Stimulated activated memory B cell treated with anti-CD40 and anti-IgM and Interleukin-4, amounts not matched to agents 10 μg/mL and 1 μg/mL and 100 μg/mL, for 72 hours (primary cell): ENCODE results near the gene C1orf141.
"Not testable (repeated sequence)": the region's sequence is repeated elsewhere in the genome, so short reads cannot be mapped to it uniquely, and the experiment has no call there.

Experiments
- ATAC-seq: fragments of 150-1000 bp; cut with Tn5 transposase; 2 replicates; pipeline ENCODE4 v1.10.0; 2021
- H3K27ac Mint-ChIP-seq: one replicate; pipeline ENCODE4 v1.8.0; 2022; ENCODE audit warnings: mild to moderate bottlenecking, mixed read lengths
- H3K27me3 Mint-ChIP-seq: one replicate; pipeline ENCODE4 v1.8.0; 2022; ENCODE audit warnings: mixed read lengths
- H3K36me3 Mint-ChIP-seq: one replicate; pipeline ENCODE4 v1.8.0; 2022; ENCODE audit warnings: mixed read lengths
- H3K4me1 Mint-ChIP-seq: one replicate; pipeline ENCODE4 v1.8.0; 2022; ENCODE audit warnings: mixed read lengths
- H3K4me3 Mint-ChIP-seq: one replicate; pipeline ENCODE4 v1.8.0; 2022; ENCODE audit warnings: mild to moderate bottlenecking, moderate library complexity, mixed read lengths
- H3K9me3 Mint-ChIP-seq: one replicate; pipeline ENCODE4 v1.8.0; 2022; ENCODE audit warnings: mixed read lengths

Gene C1orf141

DNA sequence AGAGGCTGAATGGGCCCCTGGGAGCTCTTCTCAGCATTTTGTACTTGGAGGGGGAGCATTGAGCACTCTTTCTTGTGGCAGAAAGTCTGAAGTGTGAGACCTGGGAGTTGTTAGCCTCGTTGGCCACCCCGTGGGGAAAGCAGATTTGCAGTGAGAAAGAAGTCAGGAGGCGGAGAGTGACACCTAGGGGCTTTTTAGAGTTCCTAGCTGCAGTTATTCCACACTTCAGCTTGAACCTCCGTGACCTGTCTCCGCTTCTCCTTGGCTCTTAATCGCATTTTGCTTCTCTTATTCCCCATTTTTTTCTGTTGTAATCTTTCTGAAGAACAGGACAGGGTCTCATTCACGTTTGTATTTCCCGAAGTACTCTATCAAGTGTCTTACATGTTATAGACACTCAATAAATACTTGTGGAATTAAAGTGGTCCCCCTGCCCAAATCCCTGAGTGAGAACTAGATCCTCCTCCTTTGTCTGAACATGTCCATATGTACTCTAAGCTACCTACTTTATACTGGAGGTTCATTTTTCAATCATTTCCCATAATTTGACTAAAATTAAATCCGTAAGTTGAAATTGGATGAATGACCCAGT lies 14.5 kb upstream of the C1orf141 start:
- Mint-ChIP-seq H3K27ac (peak overlapping the region; percentile 10), H3K4me1 (peaks cover 16% of the 10 kb centered on the region), H3K27me3 (peaks cover 36% of the 10 kb centered on the region), H3K36me3 (no peaks in the 10 kb centered on the region), H3K4me3 (no peak overlapping the region), H3K9me3 (no peaks in the 10 kb centered on the region)
- peak; percentile 82 for ATAC-seq

DNA sequence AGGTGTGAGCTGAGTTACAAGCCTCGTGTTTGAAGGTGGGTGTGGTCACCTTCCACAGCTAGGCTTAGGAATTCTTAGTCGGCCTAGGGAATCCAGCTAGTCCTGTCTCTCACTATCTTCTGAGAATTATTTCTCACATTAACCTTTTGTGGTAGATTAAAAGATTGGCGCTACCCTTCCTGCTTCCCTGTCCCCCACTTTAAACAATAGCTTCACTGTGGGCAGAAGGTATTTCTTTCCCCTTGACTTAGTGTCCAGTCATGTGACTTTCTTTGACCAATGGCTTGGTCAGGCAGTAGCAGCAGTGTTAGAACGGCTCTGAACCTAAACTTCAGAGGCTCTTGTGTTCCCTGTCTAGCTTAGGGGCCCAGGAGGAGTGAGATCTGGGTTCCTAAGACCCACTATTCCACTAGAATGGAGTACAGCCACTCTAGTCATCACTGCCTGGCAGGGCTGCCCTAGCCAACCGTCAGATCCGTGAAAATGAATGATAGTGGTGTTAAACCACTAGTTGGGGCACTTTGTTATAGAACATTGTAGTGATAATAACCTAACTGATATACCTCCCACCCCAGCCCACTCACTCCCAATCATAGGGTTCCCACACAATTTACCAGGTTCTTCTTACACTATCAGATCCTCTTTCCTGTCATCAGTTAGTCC lies 13.9 kb upstream of the C1orf141 start:
- Mint-ChIP-seq H3K4me1 (peaks cover 16% of the 10 kb centered on the region), H3K9me3 (no peaks in the 10 kb centered on the region), H3K27me3 (peaks cover 34% of the 10 kb centered on the region), H3K4me3 (no peak overlapping the region), H3K27ac (peak overlapping the region; percentile 10), H3K36me3 (no peaks in the 10 kb centered on the region)
- ATAC-seq, result peak; percentile 24

DNA sequence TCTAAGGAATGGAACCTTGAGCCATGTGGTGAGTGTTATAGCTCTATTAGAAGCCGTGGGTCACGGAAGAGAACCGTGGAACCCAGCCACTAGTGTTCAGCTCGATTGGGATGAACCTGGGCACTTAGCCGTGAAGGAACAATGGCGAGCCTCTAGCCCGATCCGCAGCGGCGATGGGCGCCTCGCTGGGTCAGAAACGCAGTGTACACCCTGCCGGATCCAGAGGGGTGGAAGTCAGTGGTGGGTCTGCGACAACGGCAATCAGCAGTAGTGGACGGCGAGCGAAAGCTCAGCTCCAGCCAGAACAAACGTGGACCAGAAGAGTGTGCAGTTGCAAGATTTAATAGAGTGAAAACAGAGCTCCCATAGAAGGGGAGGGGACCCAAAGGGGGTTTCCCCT lies 13.2 kb upstream of the C1orf141 start:
- H3K4me3 Mint-ChIP-seq, ATAC-seq, H3K36me3 Mint-ChIP-seq, H3K27ac Mint-ChIP-seq, H3K9me3 Mint-ChIP-seq: not testable (repeated sequence)
- peaks cover 16% of the 10 kb centered on the region for H3K4me1 Mint-ChIP-seq
- H3K27me3 Mint-ChIP-seq, result peaks cover 28% of the 10 kb centered on the region

DNA sequence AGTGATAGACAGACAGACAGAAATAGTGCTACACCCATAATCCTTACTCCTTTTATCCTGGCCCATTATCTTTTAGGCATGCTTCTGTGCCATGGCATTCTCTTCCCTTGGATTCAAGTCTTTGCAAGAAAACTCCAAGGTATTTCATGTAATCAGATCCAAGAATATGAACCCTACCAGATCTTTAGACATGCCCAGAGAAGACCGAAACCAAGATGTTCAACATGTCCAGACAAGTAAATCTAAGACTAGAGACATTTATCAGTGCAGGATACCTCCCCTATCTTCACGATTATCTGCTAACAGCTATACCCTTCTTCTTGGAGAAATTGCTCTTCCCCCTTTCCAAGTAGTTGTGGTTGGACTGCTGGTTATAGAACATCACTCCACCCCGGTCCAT lies 11.8 kb upstream of the C1orf141 start:
- H3K27me3 Mint-ChIP-seq, result peaks cover 16% of the 10 kb centered on the region
- no peak overlapping the region for H3K4me3 Mint-ChIP-seq
- peaks cover 16% of the 10 kb centered on the region for H3K4me1 Mint-ChIP-seq
- H3K9me3 Mint-ChIP-seq, result no peaks in the 10 kb centered on the region
- ATAC-seq, result no peak
- no peak overlapping the region for H3K27ac Mint-ChIP-seq
- H3K36me3 Mint-ChIP-seq, result no peaks in the 10 kb centered on the region

DNA sequence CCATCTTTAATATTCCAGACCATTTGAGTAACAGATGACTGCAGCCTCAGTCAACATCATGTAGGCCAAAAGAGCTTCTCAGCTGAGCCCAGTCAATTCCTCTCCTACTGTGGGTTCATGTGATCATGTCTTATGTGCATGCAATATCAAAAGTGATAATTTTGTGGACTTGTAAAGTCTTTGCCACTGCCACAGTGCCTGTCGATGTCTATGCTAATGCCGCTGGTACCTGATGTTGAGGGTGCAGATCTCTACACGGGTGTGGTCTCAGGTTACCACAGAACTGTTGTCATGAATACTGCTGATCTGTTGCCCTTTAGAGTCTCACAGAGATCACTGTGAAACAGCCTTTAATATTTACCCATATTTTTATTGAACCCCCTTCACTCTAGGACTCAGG lies 11.3 kb upstream of the C1orf141 start:
- Mint-ChIP-seq H3K36me3 (no peaks in the 10 kb centered on the region), H3K4me3 (no peak overlapping the region), H3K27ac (no peak overlapping the region), H3K9me3 (no peaks in the 10 kb centered on the region), H3K27me3 (peaks cover 12% of the 10 kb centered on the region), H3K4me1 (peaks cover 16% of the 10 kb centered on the region)
- no peak for ATAC-seq

DNA sequence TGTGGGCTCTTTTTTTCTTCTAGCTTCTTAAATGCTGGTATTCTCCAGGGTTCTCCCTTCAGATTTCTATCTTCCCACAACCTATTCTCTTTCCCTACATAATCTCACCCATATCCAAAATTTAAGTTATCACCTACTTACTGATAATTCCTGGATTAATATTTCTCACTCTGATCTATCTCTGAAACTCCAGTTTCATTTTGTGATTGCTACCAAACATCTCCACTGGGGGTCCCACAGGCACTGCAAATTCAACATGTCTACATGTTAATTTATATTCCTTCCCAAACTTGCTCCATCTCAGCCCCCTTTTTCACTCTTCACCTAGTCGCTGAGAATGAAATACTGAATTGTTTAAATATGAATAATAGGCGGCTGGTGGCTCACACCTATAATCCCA lies 9.9 kb upstream of the C1orf141 start:
- ATAC-seq, result no peak
- H3K4me1 Mint-ChIP-seq, result peaks cover 16% of the 10 kb centered on the region
- H3K27ac Mint-ChIP-seq, result no peak overlapping the region
- no peak overlapping the region for H3K4me3 Mint-ChIP-seq
- no peaks in the 10 kb centered on the region for H3K9me3 Mint-ChIP-seq
- no peaks in the 10 kb centered on the region for H3K36me3 Mint-ChIP-seq
- no peaks in the 10 kb centered on the region for H3K27me3 Mint-ChIP-seq

DNA sequence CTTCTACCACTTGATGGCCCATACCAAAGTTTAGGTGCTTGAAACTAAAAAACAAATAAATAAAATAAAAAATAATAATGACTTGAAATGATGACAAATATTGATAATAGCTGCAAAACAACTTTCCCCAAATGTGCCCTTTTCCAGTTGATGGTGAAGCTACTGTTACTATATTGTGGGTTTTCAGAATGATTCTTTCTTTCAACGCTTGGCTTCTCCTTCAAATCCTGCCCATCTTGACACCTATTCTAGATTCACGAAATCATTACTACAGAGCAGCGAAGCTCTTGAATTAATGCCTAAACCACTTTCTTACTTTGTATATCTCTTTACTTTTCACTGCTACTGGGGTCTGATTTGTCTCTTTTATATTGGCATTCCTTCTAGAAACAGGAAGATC lies 9.2 kb upstream of the C1orf141 start:
- no peak for ATAC-seq
- Mint-ChIP-seq H3K27ac (no peak overlapping the region), H3K4me1 (peaks cover 10% of the 10 kb centered on the region), H3K4me3 (no peak overlapping the region), H3K36me3 (no peaks in the 10 kb centered on the region), H3K27me3 (no peaks in the 10 kb centered on the region), H3K9me3 (no peaks in the 10 kb centered on the region)

DNA sequence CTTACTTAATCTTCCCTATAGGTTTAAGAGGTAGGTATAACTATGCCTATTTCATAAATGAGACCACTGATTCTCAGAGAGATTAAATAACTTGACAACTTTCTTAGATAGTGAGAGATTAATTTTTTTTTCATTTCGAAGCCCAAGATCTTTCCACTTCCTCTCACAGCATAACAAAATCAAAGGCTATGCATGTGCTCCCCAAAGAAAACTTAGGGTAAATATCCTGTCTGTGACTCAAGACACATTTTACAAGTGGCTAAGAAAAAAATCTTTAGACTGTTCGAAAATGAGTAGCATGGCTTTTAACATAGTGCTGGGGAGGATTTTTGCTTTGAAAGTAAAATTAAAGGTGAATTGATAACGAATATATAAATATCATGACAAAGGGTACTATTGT lies 8.2 kb upstream of the C1orf141 start:
- H3K27ac Mint-ChIP-seq, result no peak overlapping the region
- no peak overlapping the region for H3K4me3 Mint-ChIP-seq
- no peaks in the 10 kb centered on the region for H3K36me3 Mint-ChIP-seq

DNA sequence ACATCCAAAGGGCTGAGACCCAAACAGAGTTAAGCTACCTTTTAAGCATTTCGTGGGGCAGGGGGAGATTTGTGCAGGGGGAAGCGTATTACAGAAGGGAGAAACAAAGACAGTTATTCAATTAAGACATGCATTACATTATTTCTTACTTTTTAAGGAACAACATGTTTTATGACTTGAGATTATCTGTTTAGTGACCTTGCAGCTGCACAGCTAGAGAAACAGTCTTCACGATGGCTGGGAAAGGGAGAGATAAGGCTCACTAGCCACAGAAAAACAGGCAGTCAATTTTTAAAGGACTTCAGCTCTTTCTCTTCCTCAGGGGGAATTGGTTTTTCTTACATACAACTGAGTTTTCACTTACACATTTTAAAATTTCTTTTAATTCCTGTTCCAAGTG lies 7.1 kb upstream of the C1orf141 start:
- not testable (repeated sequence) for H3K36me3 Mint-ChIP-seq, H3K4me3 Mint-ChIP-seq, H3K9me3 Mint-ChIP-seq, H3K4me1 Mint-ChIP-seq, ATAC-seq, H3K27ac Mint-ChIP-seq, H3K27me3 Mint-ChIP-seq

More for the DNA sequence above, 8.2 kb upstream of the C1orf141 start:
- Mint-ChIP-seq H3K4me1 (peaks cover 6% of the 10 kb centered on the region), H3K9me3 (no peaks in the 10 kb centered on the region), H3K27me3 (no peaks in the 10 kb centered on the region)
- no peak for ATAC-seq

DNA sequence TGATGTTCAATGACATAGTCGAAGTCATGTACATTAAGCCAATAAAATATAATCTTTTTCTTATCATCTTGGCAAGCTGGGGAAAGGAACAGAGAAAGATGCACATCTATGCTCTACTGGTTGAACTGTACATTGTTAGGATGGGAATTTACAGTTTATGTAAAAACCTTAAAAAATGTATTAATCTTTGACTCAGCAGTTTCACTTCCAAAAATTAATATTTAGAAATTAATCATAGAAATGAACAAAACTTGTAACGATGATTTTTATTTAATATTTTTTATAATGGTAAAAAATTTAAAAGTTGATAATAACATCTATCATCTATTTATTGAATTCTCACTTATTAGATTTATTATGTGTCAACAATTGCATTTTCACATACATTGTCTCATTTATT lies 5.7 kb upstream of the C1orf141 start:
- H3K4me3 Mint-ChIP-seq, result no peak overlapping the region
- ATAC-seq, result no peak
- H3K36me3 Mint-ChIP-seq, result no peaks in the 10 kb centered on the region
- peaks cover 6% of the 10 kb centered on the region for H3K4me1 Mint-ChIP-seq
- no peaks in the 10 kb centered on the region for H3K9me3 Mint-ChIP-seq
- peaks cover 2% of the 10 kb centered on the region for H3K27me3 Mint-ChIP-seq
- H3K27ac Mint-ChIP-seq, result no peak overlapping the region

DNA sequence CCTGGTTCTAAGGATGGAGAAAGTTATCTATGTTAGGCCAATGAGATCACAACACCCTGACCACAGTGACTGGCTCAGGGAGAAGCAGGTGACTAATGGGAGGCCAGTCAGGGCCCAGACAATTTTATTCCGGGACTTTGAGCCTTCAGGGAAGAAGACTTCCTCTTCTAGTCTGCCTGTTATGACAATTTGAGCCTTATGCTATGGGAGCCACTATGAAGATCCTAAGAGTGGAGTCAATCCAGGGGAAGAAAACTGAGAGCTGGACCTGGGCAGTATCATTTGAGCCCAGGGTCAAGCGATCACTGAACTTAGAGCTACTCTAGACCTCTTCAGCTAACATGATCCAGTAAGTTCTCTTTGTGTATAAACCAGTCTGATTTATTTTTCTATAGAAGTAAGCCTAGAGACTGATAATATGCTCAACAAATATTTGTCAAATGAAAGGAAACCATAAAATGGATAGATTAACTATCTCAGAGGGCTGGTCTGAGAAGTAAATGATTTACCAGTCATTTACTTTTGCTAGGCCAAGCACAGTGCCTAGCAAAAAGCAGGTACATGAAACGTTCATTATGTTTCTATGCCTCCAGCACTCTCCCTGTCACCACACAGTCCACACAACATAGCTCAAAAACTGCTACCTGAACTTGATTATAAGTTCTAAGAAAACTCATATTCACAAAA lies 4.2 kb upstream of the C1orf141 start:
- no peaks in the 10 kb centered on the region for H3K9me3 Mint-ChIP-seq
- peaks cover 14% of the 10 kb centered on the region for H3K27me3 Mint-ChIP-seq
- no peak overlapping the region for H3K4me3 Mint-ChIP-seq
- H3K36me3 Mint-ChIP-seq, result no peaks in the 10 kb centered on the region
- no peak for ATAC-seq
- H3K27ac Mint-ChIP-seq, result no peak overlapping the region
- peaks cover 8% of the 10 kb centered on the region for H3K4me1 Mint-ChIP-seq

DNA sequence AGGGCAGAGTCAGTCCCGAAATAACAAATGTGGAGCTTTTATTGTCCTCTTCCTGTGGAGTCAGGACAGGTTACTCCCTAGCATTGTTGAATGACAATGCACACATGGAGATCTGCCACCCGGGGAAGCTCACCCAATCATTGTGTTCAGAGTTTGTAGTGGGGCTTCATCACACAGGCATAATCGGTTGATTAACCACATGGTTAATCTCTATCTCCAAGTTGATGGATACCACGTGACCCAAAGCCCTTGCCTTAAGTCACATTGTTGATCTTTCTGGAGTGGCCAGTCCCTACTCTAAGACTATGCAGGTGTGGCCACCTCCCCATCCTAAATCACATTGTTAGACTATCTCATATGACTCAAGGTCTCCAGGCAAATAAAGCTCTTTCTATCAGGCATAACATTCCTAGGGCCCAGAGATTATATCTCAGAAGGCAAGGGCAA lies 2.6 kb upstream of the C1orf141 start:
- Mint-ChIP-seq H3K4me1 (peaks cover 8% of the 10 kb centered on the region), H3K27me3 (peaks cover 14% of the 10 kb centered on the region), H3K9me3 (no peaks in the 10 kb centered on the region), H3K27ac (no peak overlapping the region), H3K36me3 (no peaks in the 10 kb centered on the region), H3K4me3 (no peak overlapping the region)
- ATAC-seq, result no peak

DNA sequence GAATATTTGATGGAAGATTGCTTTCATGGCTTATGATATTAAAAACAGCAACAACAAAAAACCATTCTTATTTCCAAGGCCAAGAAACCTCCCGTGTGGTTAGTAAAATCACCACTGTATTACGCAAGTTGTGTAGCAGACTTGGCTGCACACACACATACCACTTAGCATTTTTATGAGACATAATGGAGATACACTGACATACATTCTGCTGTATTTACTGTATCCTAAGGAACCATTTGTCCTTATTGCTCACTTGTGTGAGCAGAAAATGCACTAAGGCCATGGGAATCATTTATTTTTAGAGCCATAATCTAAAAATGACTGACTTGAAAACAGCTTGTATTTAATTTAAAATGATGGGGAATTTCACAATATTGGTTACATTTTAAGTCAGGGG lies 584 bp upstream of the C1orf141 start:
- Mint-ChIP-seq H3K4me3 (no peak overlapping the region), H3K4me1 (peaks cover 8% of the 10 kb centered on the region), H3K27me3 (peaks cover 14% of the 10 kb centered on the region), H3K27ac (no peak overlapping the region), H3K36me3 (no peaks in the 10 kb centered on the region), H3K9me3 (no peaks in the 10 kb centered on the region)
- no peak for ATAC-seq

DNA sequence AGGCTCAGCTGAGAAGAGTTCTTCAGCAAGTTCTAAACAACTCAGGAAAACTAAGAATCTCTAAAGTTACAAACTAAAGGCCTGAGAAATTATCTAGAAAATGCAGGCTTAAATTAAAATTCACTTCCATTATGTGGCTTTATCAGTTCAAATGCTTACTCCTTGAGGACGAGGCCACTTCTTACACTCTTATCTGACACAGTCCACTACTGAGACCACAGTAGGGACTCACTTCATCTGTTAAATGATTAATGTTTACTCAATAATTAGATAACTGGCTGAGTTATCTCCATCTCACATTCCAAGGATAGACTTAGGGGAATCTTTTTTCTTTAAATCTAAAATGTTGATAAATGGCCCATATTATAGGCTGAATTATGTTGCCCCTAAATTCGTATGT lies 1.6 kb downstream of the C1orf141 start:
- H3K27me3 Mint-ChIP-seq, result peaks cover 14% of the 10 kb centered on the region
- no peak for ATAC-seq
- no peak overlapping the region for H3K27ac Mint-ChIP-seq
- no peaks in the 10 kb centered on the region for H3K36me3 Mint-ChIP-seq
- H3K4me1 Mint-ChIP-seq, result peaks cover 8% of the 10 kb centered on the region
- H3K9me3 Mint-ChIP-seq, result no peaks in the 10 kb centered on the region
- H3K4me3 Mint-ChIP-seq, result no peak overlapping the region

DNA sequence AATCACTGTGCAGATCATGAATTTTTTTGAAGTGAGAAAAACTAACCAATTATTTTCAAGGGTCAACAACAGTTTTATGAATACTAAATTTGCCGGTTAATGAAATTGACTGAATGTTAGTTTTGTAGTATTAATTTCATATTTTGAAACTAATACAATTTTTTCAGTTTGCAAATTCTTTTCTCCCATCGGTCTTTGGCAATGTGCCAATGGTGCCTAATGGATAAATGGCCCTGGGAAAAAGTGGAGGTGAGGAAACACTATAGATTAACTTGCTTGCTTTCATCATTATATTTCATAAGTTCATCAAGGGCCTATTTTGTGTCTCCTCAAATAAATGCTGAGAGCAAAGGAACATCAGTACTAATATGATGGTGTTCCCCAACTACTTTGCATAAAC lies 4.1 kb downstream of the C1orf141 start:
- Mint-ChIP-seq H3K36me3 (no peaks in the 10 kb centered on the region), H3K4me3 (no peak overlapping the region), H3K27ac (no peak overlapping the region), H3K4me1 (peaks cover 8% of the 10 kb centered on the region), H3K9me3 (no peaks in the 10 kb centered on the region), H3K27me3 (peaks cover 14% of the 10 kb centered on the region)
- ATAC-seq, result no peak

DNA sequence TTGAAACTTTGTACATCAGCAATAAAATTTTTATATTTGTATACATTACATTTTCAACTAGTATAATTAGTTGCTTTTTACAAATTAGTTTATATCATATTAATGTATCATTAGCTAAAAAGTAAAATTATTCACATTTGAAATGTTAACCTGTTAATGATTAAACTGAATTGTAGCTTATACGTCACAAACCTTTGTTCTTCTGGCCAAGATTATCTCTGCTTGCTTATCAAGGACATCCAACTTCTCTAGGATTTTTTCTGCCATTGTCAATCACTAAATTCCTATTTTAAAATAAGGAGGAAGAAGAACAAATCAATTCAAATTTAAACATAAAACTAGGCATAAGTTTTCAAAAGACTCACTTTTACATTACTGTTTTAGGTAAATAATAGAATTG lies 7.8 kb downstream of the C1orf141 start:
- Mint-ChIP-seq H3K27ac (no peak overlapping the region), H3K4me1 (no peaks in the 10 kb centered on the region)
- ATAC-seq, result no peak

More for the DNA sequence above, 7.8 kb downstream of the C1orf141 start:
- Mint-ChIP-seq H3K36me3 (no peaks in the 10 kb centered on the region), H3K27me3 (no peaks in the 10 kb centered on the region), H3K9me3 (no peaks in the 10 kb centered on the region), H3K4me3 (no peak overlapping the region)
